Measurements from ENCODE around the gene ZSCAN5B.

Gene ZSCAN5B

DNA sequence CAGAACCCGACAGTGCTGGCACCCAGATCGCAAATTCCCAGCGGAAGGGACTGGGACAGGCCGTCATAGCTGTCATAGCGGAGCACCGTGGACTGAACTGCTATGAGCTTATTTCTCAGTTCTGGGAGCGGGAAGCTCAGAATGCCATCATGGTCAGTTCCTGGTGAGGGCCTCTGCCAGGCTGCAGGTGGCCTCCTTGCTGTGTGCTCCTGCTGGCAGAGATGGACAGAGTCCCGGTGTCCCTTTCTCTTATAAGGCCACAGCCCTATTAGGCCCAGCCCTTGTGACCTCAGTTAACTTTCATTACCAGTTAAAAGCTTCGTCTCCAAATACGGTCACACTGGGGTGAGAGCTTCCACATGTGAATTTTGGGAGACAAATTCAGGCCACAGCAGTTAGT lies 51.9 kb downstream of the ZSCAN5B start:
- no peak overlapping the region for H3K4me3 ChIP-seq (ENCODE audit: low read depth, low read length)
- TF ChIP-seq, protein P1, sequence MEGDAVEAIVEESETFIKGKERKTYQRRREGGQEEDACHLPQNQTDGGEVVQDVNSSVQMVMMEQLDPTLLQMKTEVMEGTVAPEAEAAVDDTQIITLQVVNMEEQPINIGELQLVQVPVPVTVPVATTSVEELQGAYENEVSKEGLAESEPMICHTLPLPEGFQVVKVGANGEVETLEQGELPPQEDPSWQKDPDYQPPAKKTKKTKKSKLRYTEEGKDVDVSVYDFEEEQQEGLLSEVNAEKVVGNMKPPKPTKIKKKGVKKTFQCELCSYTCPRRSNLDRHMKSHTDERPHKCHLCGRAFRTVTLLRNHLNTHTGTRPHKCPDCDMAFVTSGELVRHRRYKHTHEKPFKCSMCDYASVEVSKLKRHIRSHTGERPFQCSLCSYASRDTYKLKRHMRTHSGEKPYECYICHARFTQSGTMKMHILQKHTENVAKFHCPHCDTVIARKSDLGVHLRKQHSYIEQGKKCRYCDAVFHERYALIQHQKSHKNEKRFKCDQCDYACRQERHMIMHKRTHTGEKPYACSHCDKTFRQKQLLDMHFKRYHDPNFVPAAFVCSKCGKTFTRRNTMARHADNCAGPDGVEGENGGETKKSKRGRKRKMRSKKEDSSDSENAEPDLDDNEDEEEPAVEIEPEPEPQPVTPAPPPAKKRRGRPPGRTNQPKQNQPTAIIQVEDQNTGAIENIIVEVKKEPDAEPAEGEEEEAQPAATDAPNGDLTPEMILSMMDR (IDR thresholded peaks at IDR 0.05; ENCODE audit: control insufficient read depth, extremely low read depth, insufficient read depth): no peak
- no peak for DNase-seq (ENCODE audit: low read depth)

DNA sequence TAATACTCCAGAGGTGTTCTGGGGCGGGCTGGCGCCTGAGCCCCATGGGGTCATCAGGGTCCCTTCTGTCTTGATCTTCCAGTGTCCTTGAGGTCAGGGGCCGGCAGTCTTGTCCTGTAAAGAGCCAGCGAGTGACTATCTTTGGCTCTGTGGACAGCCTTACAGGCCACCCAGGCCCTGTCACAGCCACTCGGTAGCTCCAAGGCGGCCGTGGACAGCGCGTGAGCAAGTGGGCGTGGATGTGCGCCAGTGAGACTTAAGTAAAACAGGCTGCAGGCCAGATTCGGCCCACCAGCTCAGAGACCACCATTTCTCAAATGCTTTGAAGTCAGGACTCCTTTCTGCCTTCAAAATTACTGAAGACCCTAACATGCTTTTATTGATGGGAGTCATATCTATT lies 52.8 kb downstream of the ZSCAN5B start:
- H3K4me3 ChIP-seq (ENCODE audit: low read depth, low read length): no peak overlapping the region
- TF ChIP-seq, protein P1 (IDR thresholded peaks at IDR 0.05; ENCODE audit: control insufficient read depth, extremely low read depth, insufficient read depth): no peak
- no peak for DNase-seq (ENCODE audit: low read depth)

DNA sequence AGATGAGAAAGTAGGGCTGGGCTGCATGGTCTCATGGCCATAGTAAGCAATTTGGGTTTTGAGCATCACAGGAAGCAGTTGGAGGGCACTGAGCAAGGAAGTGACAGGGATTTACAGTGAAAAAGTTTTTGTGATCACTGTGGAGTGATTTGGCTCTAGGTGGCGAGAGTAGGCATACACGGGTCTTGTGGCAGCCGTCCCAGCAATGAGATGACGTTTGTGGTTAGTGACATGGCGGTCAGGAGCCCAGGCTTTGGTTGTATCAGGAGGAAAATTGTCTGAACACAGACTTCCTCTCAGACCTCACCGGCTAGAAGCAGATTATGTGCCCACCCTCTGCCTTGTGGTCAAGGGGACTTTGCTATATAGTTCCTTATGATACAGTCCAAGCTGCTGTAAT lies 53.2 kb downstream of the ZSCAN5B start:
- TF ChIP-seq, protein P1 (IDR thresholded peaks at IDR 0.05; ENCODE audit: control insufficient read depth, extremely low read depth, insufficient read depth): no peak
- H3K4me3 ChIP-seq (ENCODE audit: low read depth, low read length): no peak overlapping the region
- no peak for DNase-seq (ENCODE audit: low read depth)

DNA sequence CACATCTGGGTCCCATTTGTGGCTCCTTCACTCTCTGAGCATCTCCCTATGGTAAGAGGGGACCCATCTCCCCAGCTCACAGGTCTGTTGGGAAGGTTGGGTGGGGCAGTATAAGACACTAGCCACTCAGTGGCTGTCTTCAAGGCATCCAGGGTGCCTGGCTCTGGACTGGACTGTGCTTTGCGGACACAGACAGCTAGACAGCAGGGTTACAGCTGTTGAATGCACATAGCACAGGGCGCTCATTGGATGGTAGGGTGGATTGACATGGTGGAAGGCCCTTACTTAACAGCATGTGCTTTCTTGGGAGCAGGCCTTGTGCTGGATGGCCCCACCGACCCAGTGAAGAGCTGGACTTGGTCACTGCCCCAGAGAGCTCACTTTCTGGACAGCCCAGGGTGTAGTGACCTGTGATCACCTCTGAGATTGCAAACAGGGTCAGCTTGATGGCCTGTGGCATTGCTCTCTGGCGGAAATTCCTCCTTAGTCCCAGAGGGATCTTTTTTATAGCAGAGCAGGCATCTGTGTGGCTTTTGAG lies 54.6 kb downstream of the ZSCAN5B start:
- peak overlapping the region; percentile 60 for H3K4me3 ChIP-seq (ENCODE audit: low read depth, low read length)
- TF ChIP-seq, protein P1 (IDR thresholded peaks at IDR 0.05; ENCODE audit: control insufficient read depth, extremely low read depth, insufficient read depth): no peak
- no peak for DNase-seq (ENCODE audit: low read depth)

DNA sequence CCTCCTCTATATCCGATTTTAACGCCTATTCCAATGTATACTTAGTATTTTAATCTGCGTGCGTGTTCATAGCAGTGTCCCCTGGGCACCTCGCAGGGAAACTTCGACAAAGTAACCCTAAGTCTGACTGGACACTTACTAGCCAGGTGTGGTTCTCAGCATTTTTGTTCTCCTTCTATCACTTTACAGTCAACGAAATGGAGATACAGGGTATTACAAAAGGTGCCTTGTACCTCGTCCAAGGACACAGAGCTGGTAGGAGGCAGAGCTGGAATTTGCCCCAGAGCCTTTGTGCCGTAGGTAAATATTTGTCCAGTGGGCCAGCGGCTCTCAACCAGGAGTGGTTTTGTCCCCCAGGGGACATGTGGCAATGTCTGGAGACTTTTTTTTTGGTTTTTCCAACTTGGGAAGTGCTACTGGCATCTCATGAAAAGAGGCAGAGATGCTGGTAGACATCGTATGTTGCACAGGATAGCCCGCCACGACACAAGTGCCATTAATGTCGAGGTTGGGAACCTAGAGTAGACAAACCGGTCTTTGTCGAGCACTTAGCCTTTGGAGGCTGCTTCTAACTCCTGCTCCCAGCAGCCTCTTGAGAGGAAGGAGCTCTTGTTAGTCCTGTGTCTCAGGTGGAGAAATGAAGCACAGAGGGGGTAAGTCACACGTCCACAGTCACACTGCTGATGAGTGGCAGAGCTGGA lies 55.3 kb downstream of the ZSCAN5B start:
- TF ChIP-seq, protein P1 (IDR thresholded peaks at IDR 0.05; ENCODE audit: control insufficient read depth, extremely low read depth, insufficient read depth): no peak
- DNase-seq (ENCODE audit: low read depth): peak; percentile 83
- peak overlapping the region; percentile 60 for H3K4me3 ChIP-seq (ENCODE audit: low read depth, low read length)

- no peak for DNase-seq (ENCODE audit: low read depth)
- TF ChIP-seq, protein P1 (IDR thresholded peaks at IDR 0.05; ENCODE audit: control insufficient read depth, extremely low read depth, insufficient read depth): no peak
- peak overlapping the region; percentile 60 for H3K4me3 ChIP-seq (ENCODE audit: low read depth, low read length)
Measured at GRCh38 chr19:56141417-56141993, 56.1 kb downstream of the ZSCAN5B start.
